Measurements from ENCODE around the gene ATF2.

- no peak for TF ChIP-seq ZNF707 (CRISPR knock-in tag; conservative IDR thresholded peaks at IDR 0.05)
- no peak; the same call in 1 of the 2 replicates for TF ChIP-seq CREB1 (IDR thresholded peaks at IDR 0.05)
- TF ChIP-seq CREB1 (CRISPR knock-in tag; IDR thresholded peaks at IDR 0.05) = no peak
- no peak for TF ChIP-seq CTCF (IDR thresholded peaks at IDR 0.05 in 2 of 3, conservative IDR thresholded peaks at IDR 0.05 in 1 of 3; ENCODE audit: insufficient read depth in 2 of 3, low read depth in 1 of 3, low read length in 3 of 3)
- no peak for TF ChIP-seq ZBTB8A (IDR thresholded peaks at IDR 0.05; ENCODE audit: partially characterized antibody)
- no peak for TF ChIP-seq NFIC (IDR thresholded peaks at IDR 0.05)
- TF ChIP-seq NR3C1 (CRISPR knock-in tag; IDR thresholded peaks at IDR 0.05) = no peak
- TF ChIP-seq FIP1L1 (IDR thresholded peaks at IDR 0.05; ENCODE audit: low read depth, low read length, poor library complexity, severe bottlenecking) = no peak
- TF ChIP-seq ZBTB7A (IDR thresholded peaks at IDR 0.05; ENCODE audit: borderline replicate concordance, control insufficient read depth, low read depth, low read length) = no peak
- TF ChIP-seq MAFK (IDR thresholded peaks at IDR 0.05; ENCODE audit: low read length) = no peak
- no peak for TF ChIP-seq SPI1 (IDR thresholded peaks at IDR 0.05; ENCODE audit: borderline replicate concordance, low read depth, low read length)
These were observed 552 bp upstream of the ATF2 start for GRCh38 chr2:175168564-175168945.
